Progenitor cell of endocrine pancreas (in vitro differentiated cells): ENCODE data around the gene PCDH15. TPM values are rescaled to one million over a fixed set of nuclear protein-coding genes. Genes with fewer than 3 reads are reported as not detected.

Experiments used
- DNase-seq: peaks from one replicate; pipeline ENCODE4 v3.0.0; 2021; ENCODE audit warnings: low spot score; ENCODE audit not compliant: unreplicated experiment
- H3K27ac Mint-ChIP-seq: 2 replicates; pipeline ENCODE4 v1.8.0; 2021; ENCODE audit warnings: mild to moderate bottlenecking, moderate library complexity, mixed read lengths
- H3K27me3 Mint-ChIP-seq: 2 replicates; pipeline ENCODE4 v1.8.0; 2021; ENCODE audit warnings: mixed read lengths
- H3K36me3 Mint-ChIP-seq: 2 replicates; pipeline ENCODE4 v1.8.0; 2022; ENCODE audit warnings: mixed read lengths; ENCODE audit not compliant: insufficient read depth
- H3K4me1 Mint-ChIP-seq: 2 replicates; pipeline ENCODE4 v1.8.0; 2021; ENCODE audit warnings: low read depth, mixed read lengths
- H3K4me3 Mint-ChIP-seq: 2 replicates; pipeline ENCODE4 v1.8.0; 2021; ENCODE audit warnings: low read depth, mild to moderate bottlenecking, moderate library complexity, mixed read lengths
- H3K9me3 Mint-ChIP-seq: 2 replicates; pipeline ENCODE4 v1.8.0; 2021; ENCODE audit warnings: low read depth, mixed read lengths
- CTCF ChIP-seq: fragments of 200-600 bp; sonication (generic); IDR thresholded peaks from one replicate; pipeline ENCODE4 v1.5.0; 2021; ENCODE audit warnings: antibody characterized with exemption, mild to moderate bottlenecking; ENCODE audit not compliant: unreplicated experiment
- total RNA-seq: library from RNA; stranded (reverse); gene quantifications from 2 replicates; pipeline ENCODE4 v1.2.1, GENCODE V29; 2021

The PCDH15 gene
- total RNA-seq, 1 donor from 2014 or later: 0.14 TPM

- no peaks in the 10 kb centered on the region for H3K36me3 Mint-ChIP-seq
- H3K4me1 Mint-ChIP-seq: no peaks in the 10 kb centered on the region
- H3K9me3 Mint-ChIP-seq: no peaks in the 10 kb centered on the region
- no peak for DNase-seq
- no peak for TF ChIP-seq CTCF
- no peaks in the 10 kb centered on the region for H3K27me3 Mint-ChIP-seq
- H3K4me3 Mint-ChIP-seq: no peak overlapping the region
- H3K27ac Mint-ChIP-seq: no peak overlapping the region
Measured at GRCh38 chr10:53980210-53980609, 820.8 kb downstream of the PCDH15 start.

GRCh38 chr10:53978301-53978700 is 822.7 kb downstream of the PCDH15 start:
- Mint-ChIP-seq H3K4me3 (no peak overlapping the region), H3K27ac (no peak overlapping the region), H3K36me3 (no peaks in the 10 kb centered on the region), H3K27me3 (no peaks in the 10 kb centered on the region), H3K4me1 (no peaks in the 10 kb centered on the region), H3K9me3 (no peaks in the 10 kb centered on the region)
- no peak for TF ChIP-seq CTCF
- no peak for DNase-seq

- Mint-ChIP-seq H3K9me3 (no peaks in the 10 kb centered on the region), H3K4me3 (no peak overlapping the region), H3K36me3 (no peaks in the 10 kb centered on the region), H3K4me1 (no peaks in the 10 kb centered on the region), H3K27me3 (no peaks in the 10 kb centered on the region), H3K27ac (no peak overlapping the region)
- TF ChIP-seq CTCF: no peak
- no peak for DNase-seq
Measured at GRCh38 chr10:53977267-53977666, 823.8 kb downstream of the PCDH15 start.

GRCh38 chr10:53957401-53957800 is 843.6 kb downstream of the PCDH15 start:
- H3K27ac Mint-ChIP-seq: no peak overlapping the region
- TF ChIP-seq CTCF: no peak

GRCh38 chr10:53955091-53955490 is 845.9 kb downstream of the PCDH15 start:
- TF ChIP-seq CTCF: no peak
- H3K4me1 Mint-ChIP-seq: peaks cover 14% of the 10 kb centered on the region
- H3K27ac Mint-ChIP-seq: no peak overlapping the region
- no peaks in the 10 kb centered on the region for H3K36me3 Mint-ChIP-seq
- no peaks in the 10 kb centered on the region for H3K27me3 Mint-ChIP-seq
- no peak overlapping the region for H3K4me3 Mint-ChIP-seq
- DNase-seq: no peak
- H3K9me3 Mint-ChIP-seq: peaks cover 3% of the 10 kb centered on the region

More at GRCh38 chr10:53957401-53957800, 843.6 kb downstream of the PCDH15 start:
- Mint-ChIP-seq H3K27me3 (no peaks in the 10 kb centered on the region), H3K4me3 (no peak overlapping the region), H3K36me3 (no peaks in the 10 kb centered on the region), H3K4me1 (peaks cover 14% of the 10 kb centered on the region), H3K9me3 (no peaks in the 10 kb centered on the region)
- no peak for DNase-seq
